OCI-LY7 (cell line): ENCODE measurements around the gene SLC22A13. TPM values are rescaled to one million over a fixed set of nuclear protein-coding genes. Genes with fewer than 3 reads are reported as not detected.
A peak's percentile ranks its signal among the peaks of the same experiment; 100 is the strongest.

ENCODE experiments used
- BruUV-seq: library from RNA; stranded (reverse); fragments of 400-500 nt; replicated peaks from 2 replicates; lab custom pipeline; 2021; lab: Mats Ljungman, UMichigan
- CTCF ChIA-PET: fragments of 300-600 bp; sonication (Branson Sonifier 250); formaldehyde crosslinking; loops from one replicate; lab custom pipeline; 2022; ENCODE audit warnings: antibody characterized with exemption; ENCODE audit not compliant: unreplicated experiment; lab: Charles Lee
- POLR2A ChIA-PET: fragments of 300-600 bp; sonication (Branson Sonifier 250); formaldehyde crosslinking; loops from one replicate; lab custom pipeline; 2022; ENCODE audit warnings: antibody characterized with exemption; lab: Charles Lee
- DNase-seq: peaks from one replicate; pipeline ENCODE4 v3.0.0-alpha.2; 2015; ENCODE audit warnings: low spot score
- H2AFZ ChIP-seq: fragments of 200-600 bp; sonication (generic), shearing (Covaris generic); 2 replicates; pipeline ENCODE4 v1.6.1; 2014; ENCODE audit warnings: mild to moderate bottlenecking, antibody characterized with exemption, low read length, moderate library complexity
- H3K27ac ChIP-seq: fragments of 200-600 bp; sonication (generic); 2 replicates; pipeline ENCODE4 v1.5.1; 2014; ENCODE audit warnings: mixed run types, low read depth, mild to moderate bottlenecking, moderate library complexity, low read length, inconsistent platforms; ENCODE audit not compliant: poor library complexity, severe bottlenecking
- H3K36me3 ChIP-seq: fragments of 200-600 bp; sonication (generic); 2 replicates; pipeline ENCODE4 v1.6.1; 2014; ENCODE audit warnings: mild to moderate bottlenecking, antibody characterized with exemption, low read length, moderate library complexity, mixed read lengths; ENCODE audit not compliant: insufficient read depth
- H3K4me1 ChIP-seq: fragments of 200-600 bp; sonication (generic); 2 replicates; pipeline ENCODE4 v1.5.1; 2014; ENCODE audit warnings: mild to moderate bottlenecking, low read length; ENCODE audit not compliant: insufficient read depth, poor library complexity, severe bottlenecking
- H3K4me2 ChIP-seq: fragments of 200-600 bp; sonication (generic); 2 replicates; pipeline ENCODE4 v1.6.1; 2014; ENCODE audit warnings: mild to moderate bottlenecking, low read length
- H3K4me3 ChIP-seq: fragments of 200-600 bp; sonication (generic); 2 replicates; pipeline ENCODE4 v1.5.1; 2014; ENCODE audit warnings: mild to moderate bottlenecking, low read depth, low read length; ENCODE audit not compliant: poor library complexity, severe bottlenecking
- H3K79me2 ChIP-seq: fragments of 200-600 bp; sonication (generic); 2 replicates; pipeline ENCODE4 v1.6.1; 2016; ENCODE audit warnings: low read depth, mild to moderate bottlenecking, low read length, moderate library complexity, mixed read lengths; ENCODE audit not compliant: insufficient read depth
- H3K9me2 ChIP-seq: fragments of 200-600 bp; sonication (generic); 2 replicates; pipeline ENCODE4 v1.6.1; 2016; ENCODE audit warnings: mild to moderate bottlenecking, low read length, mixed read lengths; ENCODE audit not compliant: insufficient read depth
- H3K9me3 ChIP-seq: fragments of 200-600 bp; sonication (generic); 2 replicates; pipeline ENCODE4 v1.6.1; 2014; ENCODE audit warnings: mild to moderate bottlenecking, mixed run types, low read length, mixed read lengths
- H4K20me1 ChIP-seq: fragments of 200-600 bp; sonication (generic); 2 replicates; pipeline ENCODE4 v1.6.1; 2014; ENCODE audit warnings: mild to moderate bottlenecking, antibody characterized with exemption, low read length, moderate library complexity, mixed read lengths; ENCODE audit not compliant: insufficient read depth
- CTCF ChIP-seq: fragments of 200-600 bp; sonication (generic); conservative IDR thresholded peaks from 2 replicates; pipeline ENCODE4 v1.5.1; 2014; ENCODE audit warnings: mild to moderate bottlenecking, antibody characterized with exemption, low read length, moderate library complexity, mixed read lengths
- EZH2phosphoT487 ChIP-seq: fragments of 200-600 bp; sonication (generic); IDR thresholded peaks from 2 replicates; pipeline ENCODE4 v1.6.1; 2018; ENCODE audit warnings: low read depth, borderline replicate concordance, mild to moderate bottlenecking, mixed run types, antibody characterized with exemption, low read length, moderate library complexity, mixed read lengths
- intact Hi-C: fragments of 100-400 bp; cut with micrococcal nuclease; formaldehyde crosslinking; loops from one replicate; pipeline ENCODE4 v1.10.0; 2022; ENCODE audit not compliant: unreplicated experiment
- total RNA-seq, 2 experiments: library from RNA; depleted of rRNA in 1 of 2; stranded (reverse); fragments of >200 nt in 1 of 2; shearing (Covaris generic) in 1 of 2; gene quantifications; 2 replicates each; pipeline ENCODE4 v1.2.3, GENCODE V29; 2014 to 2022

SLC22A13 gene
- total RNA-seq, 2 experiments from 2014 or later = 0.13 to 0.27 TPM

- CTCF ChIA-PET = interaction anchor here (0.5 kb wide), 1 partner anchor 22 kb away, joined by 3 read pairs; no protein-coding TSS in a partner anchor
- TSS peak; percentile 28 for BruUV-seq
- intact Hi-C loops = no loop called here
Measured at GRCh38 chr3:38226273-38226672, 39.3 kb upstream of the SLC22A13 start.

GRCh38 chr3:38227989-38228388 lies 37.6 kb upstream of the SLC22A13 start:
- BruUV-seq = no TSS peak
- no peaks in the 10 kb centered on the region for H3K4me1 ChIP-seq
- no peaks in the 10 kb centered on the region for H3K9me3 ChIP-seq
- TF ChIP-seq EZH2phosphoT487 (no peak), CTCF (no peak)
- POLR2A ChIA-PET = no interaction called here
- H4K20me1 ChIP-seq = no peaks in the 10 kb centered on the region
- H3K27ac ChIP-seq = no peak overlapping the region
- H3K4me3 ChIP-seq = no peak overlapping the region
- DNase-seq = no peak
- H3K4me2 ChIP-seq = no peak overlapping the region
- CTCF ChIA-PET = no interaction called here
- H3K9me2 ChIP-seq = no peaks in the 10 kb centered on the region
- no peaks in the 10 kb centered on the region for H3K79me2 ChIP-seq
- H3K36me3 ChIP-seq = peaks cover 83% of the 10 kb centered on the region
- H2AFZ ChIP-seq = no peak overlapping the region
- intact Hi-C loops = no loop called here

More at GRCh38 chr3:38226273-38226672, 39.3 kb upstream of the SLC22A13 start:
- POLR2A ChIA-PET = interaction anchor here (0.7 kb wide), 1 partner anchor 29 kb away, joined by 3 read pairs; no protein-coding TSS in a partner anchor
- H2AFZ ChIP-seq = no peak overlapping the region
- no peaks in the 10 kb centered on the region for H3K9me3 ChIP-seq
- no peak overlapping the region for H3K4me2 ChIP-seq
- TF ChIP-seq EZH2phosphoT487 (no peak), CTCF (no peak)
- peaks cover 92% of the 10 kb centered on the region for H3K36me3 ChIP-seq
- DNase-seq = no peak
- no peak overlapping the region for H3K4me3 ChIP-seq
- no peaks in the 10 kb centered on the region for H3K79me2 ChIP-seq
- no peaks in the 10 kb centered on the region for H3K4me1 ChIP-seq
- no peak overlapping the region for H3K27ac ChIP-seq
- no peaks in the 10 kb centered on the region for H3K9me2 ChIP-seq
- H4K20me1 ChIP-seq = no peaks in the 10 kb centered on the region

GRCh38 chr3:38229036-38229435 lies 36.6 kb upstream of the SLC22A13 start:
- CTCF ChIA-PET = no interaction called here
- no TSS peak for BruUV-seq

More at GRCh38 chr3:38229036-38229435, 36.6 kb upstream of the SLC22A13 start:
- no peak for DNase-seq
- H3K79me2 ChIP-seq = no peaks in the 10 kb centered on the region
- H3K36me3 ChIP-seq = peaks cover 81% of the 10 kb centered on the region
- no peak overlapping the region for H3K27ac ChIP-seq
- POLR2A ChIA-PET = interaction anchor here (0.7 kb wide), 1 partner anchor 14 kb away, joined by 3 read pairs; no protein-coding TSS in a partner anchor
- no peaks in the 10 kb centered on the region for H3K4me1 ChIP-seq
- H3K4me3 ChIP-seq = no peak overlapping the region
- no peaks in the 10 kb centered on the region for H4K20me1 ChIP-seq
- no peak for TF ChIP-seq EZH2phosphoT487
- H3K4me2 ChIP-seq = no peak overlapping the region
- no peaks in the 10 kb centered on the region for H3K9me2 ChIP-seq
- no peaks in the 10 kb centered on the region for H3K9me3 ChIP-seq
- H2AFZ ChIP-seq = no peak overlapping the region
- intact Hi-C loops = no loop called here
